ENCODE data around the gene KL. TPM values are rescaled to one million over a fixed set of nuclear protein-coding genes. Genes with fewer than 3 reads are reported as not detected.

KL gene
- total RNA-seq, 1 donor from 2014 or later = 12.5 TPM

DNA sequence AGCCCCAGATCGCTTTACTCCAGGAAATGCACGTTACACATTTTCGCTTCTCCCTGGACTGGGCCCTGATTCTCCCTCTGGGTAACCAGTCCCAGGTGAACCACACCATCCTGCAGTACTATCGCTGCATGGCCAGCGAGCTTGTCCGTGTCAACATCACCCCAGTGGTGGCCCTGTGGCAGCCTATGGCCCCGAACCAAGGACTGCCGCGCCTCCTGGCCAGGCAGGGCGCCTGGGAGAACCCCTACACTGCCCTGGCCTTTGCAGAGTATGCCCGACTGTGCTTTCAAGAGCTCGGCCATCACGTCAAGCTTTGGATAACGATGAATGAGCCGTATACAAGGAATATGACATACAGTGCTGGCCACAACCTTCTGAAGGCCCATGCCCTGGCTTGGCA is 44.6 kb downstream of the KL start:
- no peaks in the 10 kb centered on the region for H3K27me3 ChIP-seq
- TF ChIP-seq CTCF (IDR thresholded peaks at IDR 0.05) = no peak
- no peak overlapping the region for H3K4me3 ChIP-seq
- DNase-seq = no peak
- no peaks in the 10 kb centered on the region for H3K36me3 ChIP-seq
- H3K4me1 ChIP-seq = no peaks in the 10 kb centered on the region
- intact Hi-C loops (cut with DNase I) = no loop called here
- H3K27ac ChIP-seq = no peak overlapping the region
- no peak for ATAC-seq
- no peaks in the 10 kb centered on the region for H3K9me3 ChIP-seq

DNA sequence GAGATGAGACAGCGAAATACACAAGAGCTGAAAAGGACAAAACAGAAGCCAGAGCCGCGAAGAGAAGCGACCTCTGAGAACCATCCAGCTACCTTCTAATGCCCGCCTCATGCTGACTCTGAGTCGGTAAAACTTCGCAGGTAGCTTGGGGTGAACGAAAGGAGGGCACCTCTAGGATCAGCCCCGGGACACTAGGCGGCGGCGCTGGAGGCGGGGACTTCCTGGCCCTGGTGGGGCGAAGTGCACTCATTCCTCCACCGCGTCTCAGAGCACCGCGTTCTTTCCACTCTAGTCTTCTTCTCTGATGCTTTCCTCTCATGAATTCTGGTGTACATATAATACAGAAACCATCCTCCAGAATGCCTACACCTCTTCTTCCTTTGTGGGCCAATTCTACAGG is 50.1 kb downstream of the KL start:
- H3K36me3 ChIP-seq = no peaks in the 10 kb centered on the region
- TF ChIP-seq CTCF (IDR thresholded peaks at IDR 0.05) = no peak
- H3K27me3 ChIP-seq = no peaks in the 10 kb centered on the region
- H3K4me1 ChIP-seq = no peaks in the 10 kb centered on the region
- no peak for DNase-seq
- H3K27ac ChIP-seq = no peak overlapping the region
- no peak for ATAC-seq
- intact Hi-C loops (cut with DNase I) = no loop called here
- no peaks in the 10 kb centered on the region for H3K9me3 ChIP-seq
- no peak overlapping the region for H3K4me3 ChIP-seq

DNA sequence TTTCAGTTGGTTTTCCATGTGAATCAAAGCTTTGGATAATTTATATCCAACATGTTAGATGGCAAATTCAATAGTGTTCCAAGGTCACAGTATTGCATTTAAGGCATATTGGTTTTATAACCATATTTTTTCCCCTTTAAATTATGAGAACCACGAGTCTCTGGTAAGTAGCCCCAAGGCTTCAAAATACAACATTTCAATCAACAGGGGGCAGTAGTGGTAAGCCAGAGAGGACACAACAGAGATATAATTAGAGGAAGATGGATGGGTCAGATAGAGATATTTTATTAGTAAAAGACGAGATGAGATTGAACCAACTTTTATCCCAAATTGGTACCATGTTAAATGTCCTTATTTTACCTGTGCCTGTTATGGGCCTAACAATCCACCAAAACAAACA is 53.1 kb downstream of the KL start:
- DNase-seq (no peak), ATAC-seq (peak; percentile 32)
- Histone ChIP-seq H3K9me3 (no peaks in the 10 kb centered on the region), H3K4me3 (no peak overlapping the region), H3K27me3 (no peaks in the 10 kb centered on the region), H3K27ac (no peak overlapping the region), H3K36me3 (no peaks in the 10 kb centered on the region), H3K4me1 (no peaks in the 10 kb centered on the region)
- intact Hi-C loops (cut with DNase I) = no loop called here
- peak; percentile 42 for TF ChIP-seq CTCF (IDR thresholded peaks at IDR 0.05)

GRCh38 chr13:33070713-33071112 is 54.5 kb downstream of the KL start:
- no peaks in the 10 kb centered on the region for H3K27me3 ChIP-seq
- TF ChIP-seq CTCF (IDR thresholded peaks at IDR 0.05) = no peak

GRCh38 chr13:33072282-33072681 is 56.1 kb downstream of the KL start:
- Histone ChIP-seq H3K27ac (no peak overlapping the region), H3K4me3 (no peak overlapping the region), H3K4me1 (no peaks in the 10 kb centered on the region), H3K36me3 (no peaks in the 10 kb centered on the region), H3K27me3 (no peaks in the 10 kb centered on the region), H3K9me3 (no peaks in the 10 kb centered on the region)
- intact Hi-C loops (cut with DNase I) = no loop called here
- no peak for DNase-seq
- ATAC-seq = peak; percentile 71
- no peak for TF ChIP-seq CTCF (IDR thresholded peaks at IDR 0.05)

More at GRCh38 chr13:33070713-33071112, 54.5 kb downstream of the KL start:
- H3K36me3 ChIP-seq = no peaks in the 10 kb centered on the region
- ATAC-seq (no peak), DNase-seq (no peak)
- no peaks in the 10 kb centered on the region for H3K9me3 ChIP-seq
- H3K27ac ChIP-seq = no peak overlapping the region
- intact Hi-C loops (cut with DNase I) = no loop called here
- no peaks in the 10 kb centered on the region for H3K4me1 ChIP-seq
- H3K4me3 ChIP-seq = no peak overlapping the region

GRCh38 chr13:33072759-33073158 is 56.5 kb downstream of the KL start:
- Histone ChIP-seq H3K4me1 (no peaks in the 10 kb centered on the region), H3K27me3 (no peaks in the 10 kb centered on the region), H3K4me3 (no peak overlapping the region), H3K27ac (no peak overlapping the region), H3K36me3 (no peaks in the 10 kb centered on the region), H3K9me3 (no peaks in the 10 kb centered on the region)
- DNase-seq = no peak
- intact Hi-C loops (cut with DNase I) = no loop called here
- no peak for ATAC-seq
- TF ChIP-seq CTCF (IDR thresholded peaks at IDR 0.05) = no peak

Measured in upper lobe of right lung (tissue), 1 donor.